HepG2 (cell line): ENCODE measurements around the gene DNAL4. TPM values are rescaled to one million over a fixed set of nuclear protein-coding genes. Genes with fewer than 3 reads are reported as not detected.

Experiments
- ARNTL ChIP-seq: sonication (generic); formaldehyde crosslinking; IDR thresholded peaks from 2 replicates; pipeline ENCODE4 v1.4.0; 2020; ENCODE audit warnings: mild to moderate bottlenecking, missing genetic modification reagents
- ATF7-NPFF ChIP-seq: sonication (generic); formaldehyde crosslinking; IDR thresholded peaks from 2 replicates; pipeline ENCODE4 v1.8.1; 2023; ENCODE audit warnings: mild to moderate bottlenecking, low read depth, missing genetic modification reagents, moderate library complexity
- CBX1 ChIP-seq: IDR thresholded peaks from one replicate; pipeline ENCODE4 v1.6.1; 2016; ENCODE audit warnings: antibody characterized with exemption, low read depth
- CBX5 ChIP-seq: sonication (generic); formaldehyde crosslinking; IDR thresholded peaks from 2 replicates; pipeline ENCODE4 v1.4.0; 2020; ENCODE audit warnings: missing genetic modification reagents, borderline replicate concordance
- CENPX ChIP-seq: sonication (generic); formaldehyde crosslinking; IDR thresholded peaks from 2 replicates; pipeline ENCODE4 v1.9.0; 2021; ENCODE audit warnings: mild to moderate bottlenecking, missing genetic modification reagents, moderate library complexity
- JUNB ChIP-seq: sonication (generic); formaldehyde crosslinking; IDR thresholded peaks from 2 replicates; pipeline ENCODE4 v1.8.0; 2022; ENCODE audit warnings: missing genetic modification reagents, mild to moderate bottlenecking, borderline replicate concordance
- KDM5B ChIP-seq: sonication (generic); formaldehyde crosslinking; IDR thresholded peaks from 2 replicates; pipeline ENCODE4 v1.4.0; 2020; ENCODE audit warnings: missing genetic modification reagents, mild to moderate bottlenecking, borderline replicate concordance
- KLF16 ChIP-seq, 2 experiments: sonication (generic) in 1 of 2; formaldehyde crosslinking in 1 of 2; IDR thresholded peaks; 2 replicates each; pipeline versions ENCODE4 v1.6.1 to v1.8.0; 2016 to 2023; ENCODE audit warnings: missing genetic modification reagents in 2 of 2, missing compliant biosample characterization in 1 of 2
- MAX ChIP-seq: IDR thresholded peaks from 2 replicates; pipeline ENCODE4 v1.6.1; 2012; ENCODE audit warnings: inconsistent platforms
- POLR2AphosphoS2 ChIP-seq: IDR thresholded peaks from 2 replicates; pipeline ENCODE4 v1.6.1; 2011; ENCODE audit warnings: low read depth, low read length, improper control_type of control experiment
- SALL1 ChIP-seq: sonication (generic); formaldehyde crosslinking; IDR thresholded peaks from 2 replicates; pipeline ENCODE4 v1.8.0; 2022; ENCODE audit warnings: mild to moderate bottlenecking, missing genetic modification reagents
- SMC3 ChIP-seq: IDR thresholded peaks from 2 replicates; pipeline ENCODE4 v1.6.1; 2011; ENCODE audit warnings: low read length, improper control_type of control experiment
- SOX6 ChIP-seq, 2 experiments: fragments of 450-650 bp in 1 of 2; sonication (generic) in 1 of 2; formaldehyde crosslinking in 1 of 2; IDR thresholded peaks; 2 replicates each; pipeline versions ENCODE4 v1.4.0 to v1.6.1; 2017 to 2020; ENCODE audit warnings: antibody characterized with exemption in 1 of 2, mild to moderate bottlenecking in 1 of 2, missing genetic modification reagents in 1 of 2
- SRY ChIP-seq: sonication (generic); formaldehyde crosslinking; IDR thresholded peaks from 2 replicates; pipeline ENCODE4 v1.8.0; 2022; ENCODE audit warnings: mild to moderate bottlenecking, missing genetic modification reagents
- THYN1 ChIP-seq: sonication (generic); formaldehyde crosslinking; IDR thresholded peaks from 2 replicates; pipeline ENCODE4 v1.8.1; 2023; ENCODE audit warnings: low read depth, mild to moderate bottlenecking, moderate library complexity, missing genetic modification reagents, borderline replicate concordance
- ZBTB38 ChIP-seq: sonication (generic); formaldehyde crosslinking; IDR thresholded peaks from 2 replicates; pipeline ENCODE4 v1.5.1; 2020; ENCODE audit warnings: mild to moderate bottlenecking, missing genetic modification reagents
- ZBTB46 ChIP-seq: sonication (generic); formaldehyde crosslinking; IDR thresholded peaks from 2 replicates; pipeline ENCODE4 v1.4.0; 2020; ENCODE audit warnings: mild to moderate bottlenecking, missing genetic modification reagents, borderline replicate concordance
- ZBTB49 ChIP-seq: sonication (generic); formaldehyde crosslinking; IDR thresholded peaks from 2 replicates; pipeline ENCODE4 v1.4.0; 2020; ENCODE audit warnings: missing genetic modification reagents, borderline replicate concordance
- ZNF770 ChIP-seq: sonication (generic); formaldehyde crosslinking; IDR thresholded peaks from 2 replicates; pipeline ENCODE4 v1.5.0; 2020; ENCODE audit warnings: mild to moderate bottlenecking, missing genetic modification reagents
- ZSCAN29 ChIP-seq: sonication (generic); formaldehyde crosslinking; conservative IDR thresholded peaks from 2 replicates; pipeline ENCODE4 v1.4.0; 2020; ENCODE audit warnings: mild to moderate bottlenecking, missing genetic modification reagents
- ZSCAN31 ChIP-seq: sonication (generic); formaldehyde crosslinking; IDR thresholded peaks from 2 replicates; pipeline ENCODE4 v1.5.0; 2020; ENCODE audit warnings: low read depth, mild to moderate bottlenecking, missing genetic modification reagents
- polyA plus RNA-seq, 8 experiments: library from polyadenylated mRNA; depleted of rRNA in 3 of 8; stranded (reverse) in 7 of 8; unstranded in 1 of 8; fragments of >200 nt; fragmentation: Illumina TruSeq in 4 of 8; extraction: Trizol in 4 of 8; gene quantifications; 2 replicates each; pipeline versions ENCODE4 v1.2.1 to v1.2.3, GENCODE V29; 2011 to 2016; ENCODE audit warnings: low read depth in 4 of 8, missing spikeins in 1 of 8, mixed read lengths in 1 of 8; ENCODE audit not compliant: insufficient read depth in 1 of 8
- total RNA-seq, 5 experiments: library from RNA; depleted of rRNA; stranded (reverse); fragments of >200 nt; fragmentation: Illumina TruSeq; extraction: Trizol; gene quantifications; 2 replicates each; pipeline ENCODE4 v1.2.3, GENCODE V29; 2016; ENCODE audit warnings: low read depth in 1 of 5
- TF ChIP-seq, protein P1 (sequence below): sonication (generic); formaldehyde crosslinking; IDR thresholded peaks from 2 replicates; pipeline ENCODE4 v1.4.0; 2020; ENCODE audit warnings: missing genetic modification reagents
- TF ChIP-seq, protein P2 (sequence below): sonication (generic); formaldehyde crosslinking; IDR thresholded peaks from 2 replicates; pipeline ENCODE4 v1.5.0; 2020; ENCODE audit warnings: missing genetic modification reagents

Gene DNAL4
- total and polyA plus RNA-seq, 2 of the 13 experiments (the other 11 are each of a cell fraction or from before 2014, with no cell fraction given), result 8.0 to 10.7 TPM

DNA sequence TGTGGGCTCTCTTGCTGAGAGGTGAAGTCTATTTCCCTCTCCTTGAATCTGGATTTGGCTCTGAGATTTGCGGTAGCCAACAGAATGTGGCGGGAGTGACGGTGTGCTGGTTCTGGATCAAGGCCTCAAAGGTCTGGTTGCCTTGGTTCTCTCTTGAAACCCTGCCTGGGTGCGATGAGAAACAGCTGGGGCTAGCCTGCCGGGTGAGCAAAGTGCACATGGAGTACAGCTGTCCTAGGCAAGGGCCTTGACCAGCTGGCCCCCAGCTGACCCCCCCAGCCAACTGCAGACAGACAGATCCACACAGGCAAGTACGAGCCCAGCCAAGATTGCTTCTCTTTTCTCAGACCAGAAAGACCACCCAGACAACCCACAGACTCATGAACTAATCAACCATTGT is 49.0 kb downstream of the DNAL4 start (continued):
- TF ChIP-seq CENPX (CRISPR knock-in tag) (no peak), CBX1 (no peak), JUNB (CRISPR knock-in tag) (no peak), ZBTB46 (CRISPR knock-in tag) (no peak), SOX6 (IDR thresholded peaks at IDR 0.05) (no peak), SOX6 (CRISPR knock-in tag; IDR thresholded peaks at IDR 0.05) (peak; percentile 20; the same call in 1 of the 2 replicates), ZBTB49 (CRISPR knock-in tag) (no peak), SMC3 (no peak), CBX5 (CRISPR knock-in tag) (no peak), ZSCAN29 (CRISPR knock-in tag) (no peak), ARNTL (CRISPR knock-in tag) (no peak), THYN1 (no peak), SRY (CRISPR knock-in tag) (no peak), ATF7-NPFF (CRISPR knock-in tag) (no peak), ZNF770 (CRISPR knock-in tag) (0 out of 2 replicates have a peak, but pooled peaks have one; percentile 4), KLF16 (CRISPR knock-in tag; IDR thresholded peaks at IDR 0.05) (no peak), MAX (peak; percentile 68), SALL1 (peak; percentile 59), KDM5B (CRISPR knock-in tag) (peak; percentile 67; the same call in 1 of the 2 replicates), ZSCAN31 (CRISPR knock-in tag) (no peak), POLR2AphosphoS2 (no peak), ZBTB38 (CRISPR knock-in tag) (peak; percentile 58; the same call in 1 of the 2 replicates)
- TF ChIP-seq, protein P1, sequence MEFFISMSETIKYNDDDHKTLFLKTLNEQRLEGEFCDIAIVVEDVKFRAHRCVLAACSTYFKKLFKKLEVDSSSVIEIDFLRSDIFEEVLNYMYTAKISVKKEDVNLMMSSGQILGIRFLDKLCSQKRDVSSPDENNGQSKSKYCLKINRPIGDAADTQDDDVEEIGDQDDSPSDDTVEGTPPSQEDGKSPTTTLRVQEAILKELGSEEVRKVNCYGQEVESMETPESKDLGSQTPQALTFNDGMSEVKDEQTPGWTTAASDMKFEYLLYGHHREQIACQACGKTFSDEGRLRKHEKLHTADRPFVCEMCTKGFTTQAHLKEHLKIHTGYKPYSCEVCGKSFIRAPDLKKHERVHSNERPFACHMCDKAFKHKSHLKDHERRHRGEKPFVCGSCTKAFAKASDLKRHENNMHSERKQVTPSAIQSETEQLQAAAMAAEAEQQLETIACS, result no peak
- TF ChIP-seq, protein P2, sequence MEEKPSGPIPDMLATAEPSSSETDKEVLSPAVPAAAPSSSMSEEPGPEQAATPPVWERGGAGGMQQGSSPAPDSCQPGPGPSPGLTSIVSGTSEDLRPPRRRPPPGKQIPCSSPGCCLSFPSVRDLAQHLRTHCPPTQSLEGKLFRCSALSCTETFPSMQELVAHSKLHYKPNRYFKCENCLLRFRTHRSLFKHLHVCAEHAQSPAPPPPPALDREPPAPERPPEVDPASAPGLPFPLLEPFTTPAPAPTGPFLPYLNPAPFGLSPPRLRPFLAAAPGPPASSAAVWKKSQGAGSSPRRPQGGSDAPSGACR (CRISPR knock-in tag), result no peak
